Measurements from ENCODE around the gene LTBP3. TPM values are rescaled to one million over a fixed set of nuclear protein-coding genes. Genes with fewer than 3 reads are reported as not detected.
A peak's percentile ranks its signal among the peaks of the same experiment; 100 is the strongest.

The LTBP3 gene
- total and polyA plus RNA-seq, 9 of the 15 experiments (the other 6 are each of a cell fraction or from before 2014, with no cell fraction given): 0.06 to 20.5 (median 4.8) TPM

- H4K20me1 ChIP-seq (replicated peaks; ENCODE audit: control insufficient read depth, insufficient read depth, low read length): no peaks in the 10 kb centered on the region
- no peaks in the 10 kb centered on the region for H3K9me1 ChIP-seq (ENCODE audit: control insufficient read depth, insufficient read depth, low read length)
- ATAC-seq: peak; percentile 64
- intact Hi-C loops (cut with micrococcal nuclease): no loop called here
- no peaks in the 10 kb centered on the region for H3K27me3 ChIP-seq (ENCODE audit: control insufficient read depth in 2 of 2, insufficient read depth in 2 of 2, low read length in 2 of 2)
- BruUV-seq (replicated peaks): no TSS peak
- H3K9ac ChIP-seq (ENCODE audit: insufficient read depth in 1 of 2, low read depth in 2 of 2, low read length in 2 of 2): peak within 1 kb of the TSS in 1 of 2 experiments; percentile 82; a peak in 2 of 4 replicates
- WGBS (ENCODE audit: insufficient coverage, low coverage, missing lambda C conversion rate): 35% methylated on average over 8 of the region's 12 CpGs
- H2AFZ ChIP-seq (ENCODE audit: low read depth, low read length): no peak within 1 kb of the TSS
- peaks cover 39% of the 10 kb centered on the region; the same call in 1 of the 3 replicates for H3K36me3 ChIP-seq (ENCODE audit: control insufficient read depth, insufficient read depth, low read length)
- FAIRE-seq: peak; percentile 54
- H3K27ac ChIP-seq (ENCODE audit: extremely low read depth, low read depth, low read length): no peak within 1 kb of the TSS
- no peak within 1 kb of the TSS for H3K4me3 ChIP-seq
- in situ Hi-C loops (cut with MboI): no loop called here
- POLR2A ChIA-PET: interaction anchor here (0.6 to 3.4 kb wide), 11 partner anchors 8 to 556 kb away, joined by 3 to 17 read pairs (median 4); partner anchors contain the start of genes MALAT1 and PCNX3
- peaks cover 6 to 47% of the 10 kb centered on the region in 2 experiments; a peak in 4 of 5 replicates for H3K4me1 ChIP-seq (replicated peaks in 1 of 2; ENCODE audit: control insufficient read depth in 2 of 2, insufficient read depth in 2 of 2, low read length in 2 of 2)
- H3K9me3 ChIP-seq (replicated peaks; ENCODE audit: control insufficient read depth, insufficient read depth, low read depth, low read length): no peaks in the 10 kb centered on the region
- CTCF ChIA-PET (ENCODE audit: low intra/inter-chr PET ratio): no interaction called here
- no peak within 1 kb of the TSS for H3K4me2 ChIP-seq (ENCODE audit: insufficient read depth, low read length)
- DNase-seq (ENCODE audit: extremely low read depth in 1 of 4, low spot score in 3 of 4): peak; percentile 51 to 73 (median 68)
- no peaks in the 10 kb centered on the region for H3K79me2 ChIP-seq (ENCODE audit: control insufficient read depth, insufficient read depth, low read length)
- TF ChIP-seq EGR1 (conservative IDR thresholded peaks at IDR 0.05) (peak; percentile 31; the same call in 1 of the 2 replicates), RBM22 (IDR thresholded peaks at IDR 0.05; ENCODE audit: low read depth, low read length, poor library complexity, severe bottlenecking) (peak; percentile 40), ZBED1 (IDR thresholded peaks at IDR 0.05) (no peak), NFIC (IDR thresholded peaks at IDR 0.05) (peak; percentile 74), ZNF24 (IDR thresholded peaks at IDR 0.05) (peak; percentile 95), RBFOX2 (IDR thresholded peaks at IDR 0.05; ENCODE audit: low read depth, low read length) (peak; percentile 36; the same call in 1 of the 2 replicates), SMAD4 (CRISPR knock-in tag; conservative IDR thresholded peaks at IDR 0.05) (no peak), KLF13 (tag; IDR thresholded peaks at IDR 0.05; ENCODE audit: borderline replicate concordance, low read depth) (no peak), BCL6 (CRISPR knock-in tag; IDR thresholded peaks at IDR 0.05) (no peak), POLR2G (IDR thresholded peaks at IDR 0.05; ENCODE audit: low read depth, low read length) (peak; percentile 76), ZNF699 (CRISPR knock-in tag; IDR thresholded peaks at IDR 0.05; ENCODE audit: insufficient replicate concordance) (no peak)
Observed at GRCh38 chr11:65595543-65596281, 37.6 kb upstream of the LTBP3 start, which contains the start of gene KCNK7. Gene KCNK7 (minus strand): TSS chr11:65595800. CDS start chr11:65595772, 28 bp downstream.
